Esophagus muscularis mucosa (tissue), 4 donors: Measurements from ENCODE around the gene CSK.

Experiments used
- EP300 ChIP-seq: sonication (generic); formaldehyde crosslinking; IDR thresholded peaks from one replicate; pipeline ENCODE4 v1.6.1; 2017; ENCODE audit warnings: antibody characterized with exemption
- POLR2A ChIP-seq: fragments of 450-650 bp; IDR thresholded peaks from one replicate; pipeline ENCODE4 v1.6.1; 2017; ENCODE audit warnings: antibody characterized with exemption, moderate library complexity, mild to moderate bottlenecking, low read depth
- TF ChIP-seq, protein P1 (sequence below), 3 experiments: fragments of 200-600 bp in 2 of 3; fragments of 450-650 bp in 1 of 3; sonication (generic) in 2 of 3; IDR thresholded peaks; one replicate each; pipeline ENCODE4 v1.5.1; 2017 to 2019; ENCODE audit warnings: antibody characterized with exemption in 3 of 3, mild to moderate bottlenecking in 2 of 3, moderate library complexity in 1 of 3

DNA sequence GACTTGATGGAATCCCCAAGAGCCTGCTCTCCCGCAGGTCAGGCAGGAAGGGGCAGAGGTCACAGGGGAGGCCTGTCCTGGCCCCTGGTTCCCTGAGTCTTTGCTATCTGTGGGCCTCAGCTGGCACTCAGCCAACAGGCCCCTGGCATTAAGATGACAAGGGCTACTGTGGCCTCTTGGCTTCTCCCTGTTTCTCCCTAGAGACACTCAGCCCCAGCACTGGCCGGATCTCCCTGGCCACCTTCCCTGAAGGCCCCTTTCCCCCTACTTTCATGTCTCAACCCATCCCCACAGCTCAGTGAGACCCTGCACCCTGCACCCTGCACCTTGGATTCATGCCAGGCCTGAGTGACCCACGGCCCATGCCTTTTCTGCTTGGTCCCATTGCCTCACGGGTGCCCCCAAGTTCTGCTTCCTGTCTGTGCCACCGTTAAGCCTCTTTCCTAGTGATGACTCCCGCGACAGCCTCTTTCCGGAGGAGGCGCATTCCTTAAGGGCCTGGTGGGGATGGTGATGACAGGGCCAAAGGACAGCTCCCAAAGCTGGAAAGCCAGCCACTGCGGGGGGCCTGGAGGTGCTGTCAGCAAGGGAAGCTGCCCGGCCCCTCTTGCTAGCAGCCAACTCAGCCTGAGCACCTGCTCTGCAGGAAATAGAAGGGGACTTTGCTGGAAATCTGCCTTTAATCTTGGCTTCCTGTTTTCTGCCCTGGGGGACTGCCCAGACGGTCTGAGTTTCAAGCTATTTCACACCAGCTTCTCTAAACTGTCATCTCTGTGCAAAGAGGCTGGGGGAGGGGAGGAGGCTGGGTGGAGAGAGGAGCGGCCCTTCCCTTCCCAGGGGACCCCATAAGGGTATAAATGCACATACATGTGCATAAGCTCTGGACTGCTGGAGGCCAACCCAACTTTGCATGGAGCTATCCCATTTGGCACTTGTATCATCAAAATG lies 4.8 kb upstream of the CSK start:
- TF ChIP-seq POLR2A (no peak), EP300 (no peak)
- TF ChIP-seq, protein P1, sequence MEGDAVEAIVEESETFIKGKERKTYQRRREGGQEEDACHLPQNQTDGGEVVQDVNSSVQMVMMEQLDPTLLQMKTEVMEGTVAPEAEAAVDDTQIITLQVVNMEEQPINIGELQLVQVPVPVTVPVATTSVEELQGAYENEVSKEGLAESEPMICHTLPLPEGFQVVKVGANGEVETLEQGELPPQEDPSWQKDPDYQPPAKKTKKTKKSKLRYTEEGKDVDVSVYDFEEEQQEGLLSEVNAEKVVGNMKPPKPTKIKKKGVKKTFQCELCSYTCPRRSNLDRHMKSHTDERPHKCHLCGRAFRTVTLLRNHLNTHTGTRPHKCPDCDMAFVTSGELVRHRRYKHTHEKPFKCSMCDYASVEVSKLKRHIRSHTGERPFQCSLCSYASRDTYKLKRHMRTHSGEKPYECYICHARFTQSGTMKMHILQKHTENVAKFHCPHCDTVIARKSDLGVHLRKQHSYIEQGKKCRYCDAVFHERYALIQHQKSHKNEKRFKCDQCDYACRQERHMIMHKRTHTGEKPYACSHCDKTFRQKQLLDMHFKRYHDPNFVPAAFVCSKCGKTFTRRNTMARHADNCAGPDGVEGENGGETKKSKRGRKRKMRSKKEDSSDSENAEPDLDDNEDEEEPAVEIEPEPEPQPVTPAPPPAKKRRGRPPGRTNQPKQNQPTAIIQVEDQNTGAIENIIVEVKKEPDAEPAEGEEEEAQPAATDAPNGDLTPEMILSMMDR (IDR thresholded peaks at IDR 0.05): no peak
